HUES64 (cell line): ENCODE data around the gene NYAP2.

ENCODE experiments used
- H3K27ac ChIP-seq: 2 replicates; pipeline ENCODE4 v1.7.0; 2013; ENCODE audit warnings: low read depth, low read length, inconsistent platforms
- H3K27me3 ChIP-seq: 2 replicates; pipeline ENCODE4 v1.6.1; 2013; ENCODE audit warnings: mild to moderate bottlenecking, low read length; ENCODE audit not compliant: insufficient read depth
- H3K36me3 ChIP-seq: 2 replicates; pipeline ENCODE4 v1.6.1; 2013; ENCODE audit warnings: mild to moderate bottlenecking, low read length; ENCODE audit not compliant: insufficient read depth
- H3K4me1 ChIP-seq: 2 replicates; pipeline ENCODE4 v1.6.1; 2013; ENCODE audit warnings: mild to moderate bottlenecking, low read length, moderate library complexity; ENCODE audit not compliant: insufficient read depth
- H3K4me3 ChIP-seq: 2 replicates; pipeline ENCODE4 v1.5.1; 2013; ENCODE audit warnings: mild to moderate bottlenecking, low read length, moderate library complexity
- H3K9ac ChIP-seq: 2 replicates; pipeline ENCODE4 v1.6.1; 2013; ENCODE audit warnings: mild to moderate bottlenecking, low read depth, low read length
- H3K9me3 ChIP-seq: 2 replicates; pipeline ENCODE4 v1.6.1; 2013; ENCODE audit warnings: low read depth, low read length; ENCODE audit not compliant: insufficient read depth
- WGBS: fragments of 150-250, 120-280 bp; methylation state at CpG from one replicate; pipeline ENCODE4 v1.1.7; 2013; ENCODE audit warnings: missing lambda C conversion rate; 5-methylcytosine and 5-hydroxymethylcytosine counted together

The NYAP2 gene

DNA sequence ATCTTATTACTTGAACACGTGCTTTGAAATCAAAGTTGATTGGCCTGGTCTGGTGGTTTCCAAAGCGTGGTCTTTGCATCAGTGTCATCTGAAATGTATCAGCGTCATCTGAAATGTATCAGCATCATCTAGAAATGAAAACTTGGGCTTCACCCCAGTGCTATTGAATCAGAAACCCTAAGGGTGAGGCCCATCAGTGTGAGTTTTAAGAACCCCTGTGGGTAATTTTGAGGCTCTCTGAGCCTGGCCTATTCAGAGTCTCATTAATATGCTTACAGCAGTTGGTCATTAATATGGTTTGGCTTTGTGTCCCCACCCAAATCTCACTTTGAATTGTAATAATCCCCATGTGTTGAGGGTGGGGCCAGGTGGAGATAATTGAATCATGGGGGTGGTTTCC is 85.2 kb downstream of the NYAP2 start:
- Histone ChIP-seq H3K9ac (no peak overlapping the region), H3K4me3 (no peak overlapping the region), H3K9me3 (no peaks in the 10 kb centered on the region), H3K4me1 (no peaks in the 10 kb centered on the region), H3K36me3 (no peaks in the 10 kb centered on the region), H3K27me3 (no peaks in the 10 kb centered on the region), H3K27ac (no peak overlapping the region)
- 94% methylated on average over 3 of the region's 3 CpGs for WGBS

DNA sequence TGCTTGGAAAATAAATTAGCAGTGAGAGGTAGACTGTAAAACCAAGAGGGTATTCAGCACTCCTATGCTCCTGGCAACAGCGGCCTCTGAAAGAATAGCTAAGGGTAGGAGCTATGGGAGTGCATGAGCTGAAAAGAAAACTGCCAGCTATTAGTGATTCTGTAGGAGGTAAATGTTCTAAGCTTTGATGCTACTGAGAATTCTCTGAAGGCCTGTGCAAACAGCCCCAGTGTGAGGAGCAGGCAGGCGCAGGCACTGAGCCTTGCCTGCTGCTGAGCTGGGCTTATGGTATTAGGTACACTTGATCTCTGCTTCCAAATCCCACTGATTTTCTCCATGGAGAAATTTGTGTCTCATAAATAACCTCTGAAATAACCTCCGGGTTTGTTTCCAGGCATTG is 86.7 kb downstream of the NYAP2 start:
- H3K4me1 ChIP-seq: no peaks in the 10 kb centered on the region
- no peak overlapping the region for H3K4me3 ChIP-seq
- H3K27ac ChIP-seq: no peak overlapping the region
- no peaks in the 10 kb centered on the region for H3K27me3 ChIP-seq
- no peaks in the 10 kb centered on the region for H3K9me3 ChIP-seq
- no peaks in the 10 kb centered on the region for H3K36me3 ChIP-seq
- WGBS: 89% methylated on average over 3 of the region's 3 CpGs
- H3K9ac ChIP-seq: no peak overlapping the region

DNA sequence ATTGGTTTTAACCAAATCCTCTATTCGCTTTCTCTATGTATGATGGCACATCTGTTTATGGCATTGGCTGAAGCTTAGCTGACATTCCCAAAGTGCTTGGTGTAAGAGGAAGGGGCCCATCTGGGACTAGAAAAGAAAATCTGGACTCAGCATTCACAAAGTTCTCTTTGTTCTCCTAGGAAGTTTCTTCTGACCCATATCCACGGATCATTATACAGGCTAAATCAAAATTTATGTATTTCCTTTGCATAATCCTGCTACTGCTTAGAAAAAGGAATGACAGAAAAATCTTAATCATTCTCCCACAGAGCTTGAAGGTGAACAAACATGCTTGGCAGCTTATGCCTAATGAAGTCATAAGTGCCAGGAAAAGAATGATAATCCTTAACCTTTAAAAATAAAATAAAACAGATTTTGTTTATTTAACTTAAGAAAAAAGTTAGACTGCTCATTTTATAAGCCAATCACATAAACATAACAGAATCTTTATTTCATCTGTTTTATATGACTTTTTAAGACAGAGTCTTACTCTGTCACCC is 88.4 kb downstream of the NYAP2 start:
- Histone ChIP-seq H3K36me3 (no peaks in the 10 kb centered on the region), H3K9ac (no peak overlapping the region), H3K4me3 (no peak overlapping the region), H3K27me3 (no peaks in the 10 kb centered on the region), H3K9me3 (no peaks in the 10 kb centered on the region), H3K27ac (no peak overlapping the region), H3K4me1 (no peaks in the 10 kb centered on the region)
- 100% methylated on average over 2 of the region's 2 CpGs for WGBS

DNA sequence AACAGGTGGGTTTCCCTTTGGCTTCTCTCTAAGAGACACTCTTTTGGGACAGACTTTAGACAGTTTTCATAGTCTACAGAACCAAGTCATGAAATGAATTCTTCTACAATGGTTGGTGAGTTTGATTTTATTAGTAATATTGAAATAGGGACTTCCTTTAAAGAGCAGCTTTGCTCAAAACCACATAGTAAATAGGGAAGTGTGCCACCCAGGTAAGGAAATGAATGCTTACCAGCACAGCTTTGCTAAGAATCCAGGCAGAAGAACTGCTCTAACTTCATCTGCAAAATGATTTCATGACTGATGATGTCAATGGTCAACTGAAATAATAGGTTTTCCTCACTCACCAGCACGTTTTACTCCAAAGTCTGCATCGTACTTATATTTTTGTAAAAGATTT is 89.2 kb downstream of the NYAP2 start:
- no CpG with 5 or more reads among the region's 2 CpGs for WGBS
- H3K27ac ChIP-seq: no peak overlapping the region
- no peak overlapping the region for H3K4me3 ChIP-seq
- no peaks in the 10 kb centered on the region for H3K4me1 ChIP-seq
- no peaks in the 10 kb centered on the region for H3K36me3 ChIP-seq
- no peaks in the 10 kb centered on the region for H3K9me3 ChIP-seq
- no peak overlapping the region for H3K9ac ChIP-seq
- no peaks in the 10 kb centered on the region for H3K27me3 ChIP-seq

DNA sequence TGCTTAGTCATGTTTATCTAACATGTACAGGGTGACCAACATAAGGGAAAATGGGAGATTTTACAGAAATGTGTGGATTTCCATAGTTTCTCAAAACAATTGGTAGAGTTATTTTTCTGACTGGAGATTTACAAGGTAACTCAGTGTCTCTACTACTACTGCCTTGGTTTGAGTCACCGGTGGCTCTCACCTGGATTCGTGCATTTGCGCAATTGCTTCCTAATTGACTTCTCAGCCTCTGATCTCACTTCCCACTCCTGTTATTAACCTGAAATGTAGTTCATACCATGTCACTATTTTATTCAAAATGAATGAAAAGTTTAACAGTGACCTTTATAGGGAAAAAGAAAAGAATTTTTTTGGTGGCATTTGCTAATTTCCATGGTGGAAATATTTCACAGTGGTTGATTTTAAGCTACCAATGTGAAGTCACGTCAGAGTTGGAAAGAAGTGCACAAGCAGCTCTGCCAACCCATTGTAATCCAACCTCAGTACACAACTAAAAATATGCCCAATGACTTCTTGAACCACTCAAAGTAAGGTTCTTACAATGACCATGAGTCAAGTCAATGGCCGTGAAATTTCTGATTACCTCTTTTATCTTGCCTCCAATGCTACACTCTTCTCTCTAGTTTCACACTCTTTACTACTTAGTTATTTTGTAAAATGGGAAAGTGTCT is 94.0 kb downstream of the NYAP2 start:
- Histone ChIP-seq H3K9me3 (no peaks in the 10 kb centered on the region), H3K27me3 (no peaks in the 10 kb centered on the region), H3K27ac (no peak overlapping the region), H3K4me1 (peaks cover 6% of the 10 kb centered on the region; the same call in 1 of the 2 replicates), H3K36me3 (no peaks in the 10 kb centered on the region), H3K4me3 (no peak overlapping the region), H3K9ac (no peak overlapping the region)
- 94% methylated on average over 5 of the region's 5 CpGs for WGBS

DNA sequence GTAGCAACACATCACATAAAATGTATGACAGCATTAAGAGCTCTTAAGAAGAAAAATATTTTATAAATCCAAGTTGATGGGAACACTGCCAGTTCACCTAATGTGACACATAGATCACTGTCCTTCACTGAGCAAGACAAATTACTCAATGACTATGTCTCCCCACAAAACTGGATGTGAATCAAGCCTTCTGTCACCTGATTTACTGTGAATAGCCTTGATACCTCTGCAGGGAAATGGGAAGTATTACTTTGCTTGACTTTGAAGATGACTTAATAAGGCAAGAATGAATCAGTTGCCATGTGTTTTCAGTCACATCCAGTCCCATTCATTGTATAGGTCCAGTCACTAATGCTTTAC is 94.6 kb downstream of the NYAP2 start:
- H3K27ac ChIP-seq: no peak overlapping the region
- H3K9ac ChIP-seq: no peak overlapping the region
- H3K4me1 ChIP-seq: peaks cover 6% of the 10 kb centered on the region; the same call in 1 of the 2 replicates
- H3K27me3 ChIP-seq: no peaks in the 10 kb centered on the region
- H3K4me3 ChIP-seq: no peak overlapping the region
- H3K9me3 ChIP-seq: no peaks in the 10 kb centered on the region
- H3K36me3 ChIP-seq: no peaks in the 10 kb centered on the region

DNA sequence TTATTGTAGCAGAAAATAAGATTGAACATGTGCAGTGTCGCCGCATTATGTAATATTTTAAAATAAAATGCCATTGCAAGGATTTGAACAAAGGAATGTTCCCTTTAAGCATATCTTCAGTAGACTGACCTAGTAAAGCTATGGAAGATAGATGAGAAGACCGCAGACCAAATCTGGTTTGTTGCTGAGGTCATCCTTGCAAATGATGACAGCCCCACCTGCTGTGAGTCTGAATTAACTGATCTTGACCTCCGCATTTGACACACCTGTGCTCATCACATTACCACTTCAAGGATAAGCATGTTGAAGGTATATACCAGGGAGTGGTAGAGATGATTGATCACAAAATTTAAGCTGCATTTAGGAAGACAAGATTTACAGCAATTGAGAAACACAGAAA is 96.2 kb downstream of the NYAP2 start:
- H3K36me3 ChIP-seq: no peaks in the 10 kb centered on the region
- no peaks in the 10 kb centered on the region for H3K9me3 ChIP-seq
- WGBS: 89% methylated on average over 4 of the region's 4 CpGs
- H3K4me1 ChIP-seq: peaks cover 6% of the 10 kb centered on the region; the same call in 1 of the 2 replicates
- no peak overlapping the region for H3K27ac ChIP-seq
- H3K9ac ChIP-seq: no peak overlapping the region
- H3K27me3 ChIP-seq: no peaks in the 10 kb centered on the region
- H3K4me3 ChIP-seq: no peak overlapping the region

DNA sequence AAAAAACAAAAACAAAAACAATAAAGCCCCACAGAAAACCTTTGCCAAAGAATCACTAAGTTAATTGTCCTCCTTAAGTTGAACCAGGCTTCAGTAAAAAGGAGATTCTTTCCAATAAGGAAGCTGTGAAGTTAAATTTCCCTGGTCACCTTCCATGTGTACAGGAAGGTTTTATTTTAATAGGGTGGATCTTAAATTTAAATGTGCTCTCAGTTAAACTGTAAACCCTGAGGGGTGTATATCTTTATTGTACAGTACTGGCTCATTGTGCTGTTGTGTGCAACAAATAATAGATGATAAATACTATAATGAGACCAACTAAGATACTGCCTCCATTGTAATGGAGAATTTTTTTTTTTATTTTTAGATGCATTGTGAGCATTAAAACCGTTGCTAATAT is 97.1 kb downstream of the NYAP2 start:
- Histone ChIP-seq H3K4me3 (no peak overlapping the region), H3K9me3 (no peaks in the 10 kb centered on the region), H3K36me3 (no peaks in the 10 kb centered on the region), H3K9ac (no peak overlapping the region), H3K27me3 (no peaks in the 10 kb centered on the region), H3K4me1 (peaks cover 6% of the 10 kb centered on the region; the same call in 1 of the 2 replicates), H3K27ac (no peak overlapping the region)
- 67% methylated on average over 1 of the region's 1 CpG for WGBS

DNA sequence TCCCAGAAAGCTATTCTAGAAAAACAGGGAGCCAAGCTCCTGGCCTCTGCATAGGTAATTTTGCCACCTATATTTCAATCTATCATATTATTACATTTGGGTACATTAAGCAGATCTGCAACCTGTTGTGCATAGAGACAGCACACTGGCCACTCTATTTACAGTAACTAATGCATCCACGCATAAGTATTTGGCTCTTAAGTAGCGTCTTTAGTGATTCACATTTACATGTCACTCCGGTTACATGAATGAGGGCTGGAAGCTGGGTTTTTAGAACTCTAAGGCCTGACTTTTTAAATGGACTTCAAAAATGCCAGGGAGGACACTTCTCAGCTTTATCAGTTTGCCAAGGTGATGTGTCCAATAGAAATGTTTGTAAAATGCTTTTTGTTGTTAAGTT is 97.7 kb downstream of the NYAP2 start:
- H3K4me1 ChIP-seq: peaks cover 6% of the 10 kb centered on the region; the same call in 1 of the 2 replicates
- H3K27me3 ChIP-seq: no peaks in the 10 kb centered on the region
- no peaks in the 10 kb centered on the region for H3K9me3 ChIP-seq
- WGBS: 59% methylated on average over 3 of the region's 3 CpGs
- H3K27ac ChIP-seq: no peak overlapping the region
- H3K9ac ChIP-seq: no peak overlapping the region
- H3K36me3 ChIP-seq: no peaks in the 10 kb centered on the region
- no peak overlapping the region for H3K4me3 ChIP-seq

DNA sequence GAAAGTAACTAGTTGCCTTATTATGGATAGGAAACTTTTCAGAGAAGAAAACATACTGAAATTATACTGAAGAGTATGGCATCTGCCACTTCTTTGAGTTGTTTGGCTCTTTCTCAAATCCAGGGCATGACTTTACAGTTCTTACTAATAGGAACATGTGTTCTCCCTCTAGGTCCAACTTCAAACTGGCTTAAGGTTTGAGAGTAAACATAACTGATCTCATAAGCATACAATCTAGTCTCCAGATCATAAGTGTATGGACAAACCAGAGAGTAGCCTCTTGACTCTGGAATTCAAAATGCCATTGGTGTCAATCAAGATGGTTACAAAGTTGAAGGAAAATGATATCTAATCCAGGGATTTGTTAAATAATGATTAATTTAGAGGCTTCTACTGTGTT is 101.5 kb downstream of the NYAP2 start:
- H3K9ac ChIP-seq: no peak overlapping the region

DNA sequence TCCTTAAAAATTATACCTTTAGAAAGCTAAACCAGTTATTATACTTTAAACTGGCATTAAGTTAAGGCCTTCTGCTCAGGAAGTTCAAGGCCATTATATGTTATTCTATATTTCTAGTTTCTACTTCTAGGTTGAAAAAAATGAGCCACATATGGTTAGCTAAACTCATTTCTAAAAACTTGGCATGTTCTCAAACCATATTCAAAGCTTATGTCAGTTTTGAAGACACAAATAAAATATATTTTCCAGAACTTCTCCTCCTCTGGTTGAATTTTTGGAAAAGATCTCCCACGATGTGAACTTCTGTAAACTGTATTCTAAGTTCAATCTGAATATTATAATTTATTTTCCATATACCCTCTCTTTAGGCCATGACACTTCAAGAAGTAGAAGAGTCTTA is 103.5 kb downstream of the NYAP2 start:
- H3K27me3 ChIP-seq: no peaks in the 10 kb centered on the region
- WGBS: no CpG with 5 or more reads among the region's 1 CpG
- H3K36me3 ChIP-seq: no peaks in the 10 kb centered on the region
- H3K9me3 ChIP-seq: no peaks in the 10 kb centered on the region
- H3K9ac ChIP-seq: no peak overlapping the region
- H3K4me3 ChIP-seq: no peak overlapping the region
- H3K27ac ChIP-seq: no peak overlapping the region
- no peaks in the 10 kb centered on the region for H3K4me1 ChIP-seq

More for the DNA sequence above, 101.5 kb downstream of the NYAP2 start:
- Histone ChIP-seq H3K4me1 (peaks cover 6% of the 10 kb centered on the region; the same call in 1 of the 2 replicates), H3K9me3 (no peaks in the 10 kb centered on the region), H3K27me3 (no peaks in the 10 kb centered on the region), H3K27ac (no peak overlapping the region), H3K36me3 (no peaks in the 10 kb centered on the region), H3K4me3 (no peak overlapping the region)

DNA sequence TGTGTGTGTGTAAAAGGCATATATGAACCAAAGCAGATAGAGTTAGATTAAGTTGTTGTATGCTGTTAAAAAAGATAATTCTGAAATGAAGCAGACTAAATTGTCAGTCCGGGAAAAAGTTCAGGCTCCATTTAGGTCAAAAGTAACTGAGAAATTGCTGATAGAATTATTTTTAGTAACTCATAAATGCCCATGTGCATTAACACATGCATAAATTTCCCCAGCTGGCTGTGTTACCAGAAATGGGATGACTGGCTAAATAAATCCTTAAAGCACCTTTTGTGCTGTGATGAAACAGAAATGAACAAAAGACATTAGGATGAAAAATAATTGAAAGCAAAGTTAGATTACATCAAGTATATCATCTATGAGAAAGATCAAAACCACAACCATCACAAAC is 111.3 kb downstream of the NYAP2 start:
- Histone ChIP-seq H3K27ac (no peak overlapping the region), H3K9me3 (no peaks in the 10 kb centered on the region), H3K4me1 (no peaks in the 10 kb centered on the region), H3K27me3 (no peaks in the 10 kb centered on the region), H3K9ac (no peak overlapping the region), H3K4me3 (no peak overlapping the region), H3K36me3 (no peaks in the 10 kb centered on the region)
- 94% methylated on average over 1 of the region's 1 CpG for WGBS
